ENCODE results near the gene ZNF579. TPM values are rescaled to one million over a fixed set of nuclear protein-coding genes. Genes with fewer than 3 reads are reported as not detected.

The ZNF579 gene
- total and polyA plus RNA-seq, 7 donors, result 4.2 to 81.6 (median 22.9) TPM

DNA sequence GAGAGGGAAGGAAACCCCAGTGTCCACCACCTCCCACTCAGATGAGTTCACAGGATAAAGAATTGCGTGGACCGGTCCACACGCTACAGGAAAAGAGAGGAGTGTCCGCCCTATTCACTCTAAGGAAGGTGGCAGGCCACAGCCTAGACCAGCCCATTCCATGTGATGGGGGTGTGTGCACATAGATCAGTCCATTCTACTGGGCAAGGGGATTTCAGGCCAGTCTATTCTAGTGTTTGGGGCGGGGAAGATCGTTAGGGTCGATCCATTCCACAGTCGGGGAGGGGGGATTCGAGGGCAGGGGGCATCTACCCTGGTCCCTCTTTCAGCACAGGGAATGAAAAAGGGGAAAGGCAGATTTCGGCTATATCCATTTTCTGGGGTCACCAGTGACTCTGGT lies 10.9 kb upstream of the ZNF579 start:
- 79 to 83% (median 82%) methylated on average over 10 of the region's 10 CpGs for whole genome bisulfite sequencing, 3 donors
- ATAC-seq (no peak), DNase-seq (peak in 1 of 2 donors; percentile 18)
- peaks cover 21% of the 10 kb centered on the region for H3K4me1 ChIP-seq
- TF ChIP-seq, protein P1, sequence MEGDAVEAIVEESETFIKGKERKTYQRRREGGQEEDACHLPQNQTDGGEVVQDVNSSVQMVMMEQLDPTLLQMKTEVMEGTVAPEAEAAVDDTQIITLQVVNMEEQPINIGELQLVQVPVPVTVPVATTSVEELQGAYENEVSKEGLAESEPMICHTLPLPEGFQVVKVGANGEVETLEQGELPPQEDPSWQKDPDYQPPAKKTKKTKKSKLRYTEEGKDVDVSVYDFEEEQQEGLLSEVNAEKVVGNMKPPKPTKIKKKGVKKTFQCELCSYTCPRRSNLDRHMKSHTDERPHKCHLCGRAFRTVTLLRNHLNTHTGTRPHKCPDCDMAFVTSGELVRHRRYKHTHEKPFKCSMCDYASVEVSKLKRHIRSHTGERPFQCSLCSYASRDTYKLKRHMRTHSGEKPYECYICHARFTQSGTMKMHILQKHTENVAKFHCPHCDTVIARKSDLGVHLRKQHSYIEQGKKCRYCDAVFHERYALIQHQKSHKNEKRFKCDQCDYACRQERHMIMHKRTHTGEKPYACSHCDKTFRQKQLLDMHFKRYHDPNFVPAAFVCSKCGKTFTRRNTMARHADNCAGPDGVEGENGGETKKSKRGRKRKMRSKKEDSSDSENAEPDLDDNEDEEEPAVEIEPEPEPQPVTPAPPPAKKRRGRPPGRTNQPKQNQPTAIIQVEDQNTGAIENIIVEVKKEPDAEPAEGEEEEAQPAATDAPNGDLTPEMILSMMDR (IDR thresholded peaks at IDR 0.05), result no peak
- H3K9me3 ChIP-seq, result no peaks in the 10 kb centered on the region
- no peak overlapping the region for H3K4me3 ChIP-seq
- intact Hi-C loops (cut with DNase I), result no loop called here
- H3K27ac ChIP-seq, result no peak overlapping the region
- peaks cover 0 to 35% of the 10 kb centered on the region in 2 donors for H3K36me3 ChIP-seq (ENCODE audit: insufficient read depth in 1 of 2, low read depth in 1 of 2)
- no peaks in the 10 kb centered on the region for H3K27me3 ChIP-seq (ENCODE audit: insufficient read depth in 3 of 3, low read length in 2 of 3)

DNA sequence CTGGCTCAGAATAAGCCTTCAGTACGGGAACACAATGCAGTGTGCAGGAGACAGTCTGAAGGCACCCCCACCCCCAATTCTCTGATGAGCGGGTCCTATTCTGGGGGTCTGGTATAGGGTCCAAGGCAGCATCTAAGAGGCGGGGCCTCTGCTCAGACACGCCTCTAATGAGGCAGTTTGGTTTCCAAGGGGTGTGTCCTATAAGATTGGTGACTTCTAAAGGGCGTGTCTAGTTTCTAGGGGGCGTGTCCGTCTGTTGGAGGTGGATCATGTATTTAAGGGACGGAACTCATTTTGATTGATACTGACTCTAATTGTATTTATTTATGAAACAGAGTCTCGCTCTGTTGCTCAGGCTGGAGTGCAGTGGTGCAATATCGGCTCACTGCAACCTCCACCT lies 10.0 kb upstream of the ZNF579 start:
- intact Hi-C loops (cut with DNase I), result no loop called here

DNA sequence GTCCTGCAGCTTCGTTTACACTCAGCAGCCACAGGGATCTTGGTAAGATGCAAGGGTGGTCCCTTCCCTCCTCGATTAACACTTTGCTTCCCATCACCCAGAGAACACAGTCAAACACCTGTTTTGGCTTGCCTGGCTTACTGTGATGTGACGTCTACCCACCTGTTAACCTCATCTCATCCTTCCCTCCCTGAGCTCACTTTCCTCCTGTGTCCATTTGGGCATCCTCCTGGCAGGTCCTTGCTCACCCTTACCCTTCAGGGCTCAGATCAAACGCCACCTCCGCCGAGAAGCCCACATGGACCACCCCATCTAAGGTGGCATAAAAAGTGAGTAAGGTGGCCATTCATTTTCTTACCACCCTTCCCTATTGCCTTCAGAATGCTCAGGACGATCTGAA lies 9.5 kb upstream of the ZNF579 start:
- TF ChIP-seq, protein P1 (IDR thresholded peaks at IDR 0.05), result no peak
- Histone ChIP-seq H3K27ac (no peak overlapping the region), H3K4me3 (no peak overlapping the region), H3K4me1 (peaks cover 17% of the 10 kb centered on the region), H3K36me3 (ENCODE audit: insufficient read depth in 1 of 2, low read depth in 1 of 2) (peaks cover 0 to 20% of the 10 kb centered on the region in 2 donors), H3K9me3 (no peaks in the 10 kb centered on the region), H3K27me3 (ENCODE audit: insufficient read depth in 3 of 3, low read length in 2 of 3) (peaks cover 0 to 3% (median 0%) of the 10 kb centered on the region in 3 donors)
- no peak for ATAC-seq
- intact Hi-C loops (cut with DNase I), result no loop called here
- 47 to 54% (median 48%) methylated on average over 7 of the region's 7 CpGs for WGBS, 3 donors
- DNase-seq, result no peak

More for the DNA sequence above, 10.0 kb upstream of the ZNF579 start:
- H3K27ac ChIP-seq, result no peak overlapping the region
- no peak overlapping the region for H3K4me3 ChIP-seq
- H3K9me3 ChIP-seq, result no peaks in the 10 kb centered on the region
- ATAC-seq, result no peak
- peaks cover 22% of the 10 kb centered on the region for H3K4me1 ChIP-seq
- 80 to 88% (median 84%) methylated on average over 10 of the region's 10 CpGs for WGBS, 3 donors
- TF ChIP-seq, protein P1 (IDR thresholded peaks at IDR 0.05), result no peak
- peaks cover 0 to 25% of the 10 kb centered on the region in 2 donors for H3K36me3 ChIP-seq (ENCODE audit: insufficient read depth in 1 of 2, low read depth in 1 of 2)
- DNase-seq, result peak in 1 of 2 donors; percentile 19
- no peaks in the 10 kb centered on the region for H3K27me3 ChIP-seq (ENCODE audit: insufficient read depth in 3 of 3, low read length in 2 of 3)

DNA sequence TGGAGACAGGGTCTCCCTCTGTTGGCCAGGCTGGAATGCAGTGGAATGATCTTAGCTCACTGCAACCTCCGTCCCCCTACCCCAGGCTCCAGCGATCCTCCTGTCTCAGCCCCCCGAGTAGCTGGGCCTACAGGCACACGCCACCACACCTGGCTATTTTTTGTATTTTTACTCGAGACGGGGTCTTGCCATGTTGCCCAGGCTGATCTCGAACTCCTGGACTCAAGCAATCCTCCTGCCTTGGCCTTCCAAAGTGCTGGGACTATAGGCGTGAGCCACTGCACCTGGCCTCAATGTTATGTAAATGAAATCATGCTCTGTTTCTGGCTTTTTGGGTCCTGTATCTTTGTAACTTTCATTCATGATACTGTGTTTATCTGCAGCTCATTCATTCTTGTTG lies 8.1 kb upstream of the ZNF579 start:
- no peak for DNase-seq
- Histone ChIP-seq H3K4me3 (no peak overlapping the region), H3K36me3 (ENCODE audit: insufficient read depth in 1 of 2, low read depth in 1 of 2) (peaks cover 0 to 15% of the 10 kb centered on the region in 2 donors), H3K27me3 (ENCODE audit: insufficient read depth in 3 of 3, low read length in 2 of 3) (peaks cover 0 to 5% (median 0%) of the 10 kb centered on the region in 3 donors), H3K9me3 (no peaks in the 10 kb centered on the region), H3K27ac (no peak overlapping the region), H3K4me1 (peaks cover 15% of the 10 kb centered on the region)
- WGBS, 3 donors, result 88 to 92% (median 91%) methylated on average over 8 of the region's 8 CpGs
- ATAC-seq, result no peak
- TF ChIP-seq, protein P1 (IDR thresholded peaks at IDR 0.05), result no peak
- intact Hi-C loops (cut with DNase I), result no loop called here
